COLO668 (cell line): ENCODE data around the gene KCNMA1.

Experiments used
- DNase-seq: peaks from one replicate; lab custom pipeline; 2025; ENCODE audit not compliant: unreplicated experiment; lab: John Stamatoyannopoulos, UW

KCNMA1 gene

GRCh38 chr10:77494756-77495541, 142.7 kb downstream of the KCNMA1 start:
- DNase-seq, result no peak

GRCh38 chr10:77494327-77494726, 143.3 kb downstream of the KCNMA1 start:
- peak; percentile 30 for DNase-seq

- DNase-seq, result no peak
These were observed 143.8 kb downstream of the KCNMA1 start for GRCh38 chr10:77493851-77494261.

- DNase-seq, result no peak
These were observed 144.3 kb downstream of the KCNMA1 start for GRCh38 chr10:77493239-77493806.

GRCh38 chr10:77492368-77492994, 145.1 kb downstream of the KCNMA1 start:
- no peak for DNase-seq

GRCh38 chr10:77490534-77491314, 146.9 kb downstream of the KCNMA1 start:
- no peak for DNase-seq

- DNase-seq, result no peak
These were observed 151.1 kb downstream of the KCNMA1 start for GRCh38 chr10:77486517-77486916.

GRCh38 chr10:77485847-77486246, 151.8 kb downstream of the KCNMA1 start:
- DNase-seq, result no peak

GRCh38 chr10:77482072-77482471, 155.5 kb downstream of the KCNMA1 start:
- DNase-seq, result no peak

- DNase-seq, result peak; percentile 63
These were observed 158.0 kb downstream of the KCNMA1 start for GRCh38 chr10:77479586-77479985.

GRCh38 chr10:77478962-77479359, 158.6 kb downstream of the KCNMA1 start:
- DNase-seq, result no peak

- DNase-seq, result no peak
These were observed 159.2 kb downstream of the KCNMA1 start for GRCh38 chr10:77478247-77478961.

- DNase-seq, result no peak
These were observed 162.1 kb downstream of the KCNMA1 start for GRCh38 chr10:77475522-77475921.

- no peak for DNase-seq
These were observed 162.7 kb downstream of the KCNMA1 start for GRCh38 chr10:77474939-77475338.

GRCh38 chr10:77474386-77474785, 163.2 kb downstream of the KCNMA1 start:
- no peak for DNase-seq

- no peak for DNase-seq
These were observed 165.5 kb downstream of the KCNMA1 start for GRCh38 chr10:77472146-77472545.

GRCh38 chr10:77471069-77471536, 166.5 kb downstream of the KCNMA1 start:
- no peak for DNase-seq

- no peak for DNase-seq
These were observed 170.1 kb downstream of the KCNMA1 start for GRCh38 chr10:77467422-77467963.

- DNase-seq, result no peak
These were observed 173.5 kb downstream of the KCNMA1 start for GRCh38 chr10:77463967-77464745.

GRCh38 chr10:77463499-77463898, 174.1 kb downstream of the KCNMA1 start:
- no peak for DNase-seq
